ENCODE data around the gene DYSF. TPM values are rescaled to one million over a fixed set of nuclear protein-coding genes. Genes with fewer than 3 reads are reported as not detected.
"Not testable (repeated sequence)": the region's sequence is repeated elsewhere in the genome, so short reads cannot be mapped to it uniquely, and the experiment has no call there.

DYSF gene
- total RNA-seq, 1 donor from 2014 or later: 48.8 TPM

- no peak for DNase-seq (ENCODE audit: low read depth in 2 of 2)
Measured at GRCh38 chr2:71637168-71637567, 183.8 kb downstream of the DYSF start.

GRCh38 chr2:71637736-71638135, 184.4 kb downstream of the DYSF start:
- DNase-seq (ENCODE audit: low read depth in 2 of 2): no peak

DNA sequence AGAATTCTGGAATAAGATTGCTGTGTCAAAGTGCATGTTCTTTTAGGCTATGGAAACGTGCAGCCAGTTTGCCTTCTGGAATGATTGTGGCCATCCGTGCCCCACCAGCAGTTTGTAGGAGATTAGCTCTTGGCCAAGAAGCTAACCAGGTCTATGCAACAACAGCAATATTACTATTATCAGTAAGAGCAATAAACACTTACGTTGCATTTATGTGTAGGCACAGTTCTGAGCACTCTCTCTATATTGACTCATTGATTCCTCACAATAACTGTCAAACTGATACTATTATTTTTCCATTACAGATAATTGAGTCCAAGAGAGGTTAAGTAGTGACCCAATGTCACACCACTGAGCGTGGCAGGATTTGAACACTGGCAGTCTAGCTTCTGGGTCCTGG, 186.4 kb downstream of the DYSF start:
- no peak for DNase-seq (ENCODE audit: low read depth in 2 of 2)

- no peak for DNase-seq (ENCODE audit: low read depth in 2 of 2)
Measured at GRCh38 chr2:71640489-71640888, 187.1 kb downstream of the DYSF start.

GRCh38 chr2:71643674-71644357, 190.5 kb downstream of the DYSF start:
- no peak for DNase-seq (ENCODE audit: low read depth in 2 of 2)

DNA sequence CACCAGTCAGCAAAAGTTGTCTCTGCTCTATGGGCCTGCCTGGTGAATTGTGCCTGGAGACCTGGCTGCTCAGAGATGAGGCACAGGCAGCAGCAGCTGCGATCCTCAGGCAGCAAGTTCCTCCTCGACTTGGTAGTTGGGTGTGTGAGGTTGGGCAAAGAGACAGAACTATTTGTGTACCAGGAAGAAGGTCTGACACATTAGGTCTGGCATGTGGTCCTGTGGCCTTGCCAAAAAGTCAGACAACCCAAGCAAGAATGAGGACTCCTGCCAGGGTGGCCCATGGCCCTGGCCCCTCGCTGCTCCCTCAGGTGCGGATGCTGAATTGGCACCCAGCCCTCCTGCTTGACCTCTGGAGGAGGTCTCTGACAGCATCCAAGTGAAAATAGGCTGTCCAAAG, 192.7 kb downstream of the DYSF start:
- peak; percentile 42 to 57 for DNase-seq (ENCODE audit: low read depth in 2 of 2)

DNA sequence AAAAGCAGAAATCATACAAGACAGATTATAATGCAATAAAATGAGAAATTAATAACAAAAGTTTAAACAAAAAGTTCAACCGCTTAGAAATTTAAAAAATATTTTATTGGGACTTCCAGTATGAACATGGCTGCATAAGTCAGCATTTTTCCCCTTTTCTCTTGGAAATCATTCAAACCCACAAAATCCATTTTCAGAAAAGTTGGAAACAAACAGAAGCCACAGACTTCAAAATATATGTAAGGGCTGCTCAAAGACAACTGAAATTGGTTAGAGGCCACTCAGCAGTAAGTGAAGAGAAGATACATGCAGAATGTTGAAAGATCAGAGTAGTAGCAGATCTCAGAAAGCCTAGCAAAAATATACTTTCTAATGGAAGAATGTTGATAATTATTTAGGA, 194.0 kb downstream of the DYSF start:
- DNase-seq (ENCODE audit: low read depth in 2 of 2): no peak

GRCh38 chr2:71655498-71655897, 202.1 kb downstream of the DYSF start:
- no peak for DNase-seq (ENCODE audit: low read depth in 2 of 2)

DNA sequence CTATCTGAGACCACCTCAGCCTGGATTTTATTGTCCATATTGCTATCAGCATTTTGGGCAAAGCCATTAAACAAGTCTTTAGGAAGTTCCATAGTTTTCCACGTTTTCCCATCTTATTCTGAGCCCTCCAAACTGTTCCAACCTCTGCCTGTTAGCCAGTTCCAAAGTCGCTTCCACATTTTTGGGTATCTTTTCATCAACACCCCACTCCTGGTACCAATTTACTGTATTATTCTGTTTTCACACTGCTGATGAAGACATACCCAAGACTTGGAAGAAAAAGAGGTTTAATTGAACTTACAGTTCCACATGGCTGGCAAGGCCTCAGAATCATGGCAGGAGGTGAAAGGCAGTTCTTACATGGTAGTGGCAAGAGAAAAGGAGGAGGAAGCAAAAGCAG, 204.9 kb downstream of the DYSF start:
- not testable (repeated sequence) for DNase-seq (ENCODE audit: low read depth in 2 of 2)

DNA sequence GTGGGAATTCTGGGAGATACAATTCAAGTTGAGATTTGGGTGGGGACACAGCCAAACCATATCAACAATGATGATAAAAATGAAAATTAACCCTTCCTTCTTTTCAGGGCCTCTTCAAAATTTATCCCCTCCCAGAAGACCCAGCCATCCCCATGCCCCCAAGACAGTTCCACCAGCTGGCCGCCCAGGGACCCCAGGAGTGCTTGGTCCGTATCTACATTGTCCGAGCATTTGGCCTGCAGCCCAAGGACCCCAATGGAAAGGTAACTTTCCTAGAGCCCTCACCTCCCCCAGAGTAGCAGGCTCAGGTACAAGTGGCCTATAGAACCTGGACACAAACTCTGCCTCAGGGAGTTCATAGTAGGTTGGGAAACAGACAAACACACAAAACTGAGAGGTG, 205.4 kb downstream of the DYSF start:
- DNase-seq (ENCODE audit: low read depth in 2 of 2): no peak

GRCh38 chr2:71659868-71660518, 206.6 kb downstream of the DYSF start:
- no peak for DNase-seq (ENCODE audit: low read depth in 2 of 2)

DNA sequence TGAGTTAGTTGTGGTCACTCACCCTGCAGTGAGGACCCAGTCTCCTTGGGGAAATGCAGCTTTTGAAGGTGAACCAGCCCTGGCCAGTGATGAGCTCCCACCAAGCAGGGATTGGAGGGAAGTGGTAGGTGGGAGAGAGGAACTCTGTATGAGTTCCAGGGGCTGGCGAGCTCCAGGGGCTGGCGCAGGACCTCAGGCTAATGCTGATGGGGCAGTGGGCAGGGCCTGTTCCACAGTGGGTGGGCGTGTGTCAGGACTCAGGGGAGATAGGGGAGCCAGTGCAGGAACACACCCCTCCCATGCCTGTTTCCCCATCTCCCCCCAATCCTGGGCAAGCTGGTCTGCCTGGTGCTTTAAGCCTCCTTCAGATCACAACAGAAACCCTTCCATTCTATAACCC, 208.4 kb downstream of the DYSF start:
- DNase-seq (ENCODE audit: low read depth in 2 of 2): no peak

- peak in 1 of 2 donors; percentile 31 for DNase-seq (ENCODE audit: low read depth in 2 of 2)
Measured at GRCh38 chr2:71662665-71663394, 209.5 kb downstream of the DYSF start.

- no peak for DNase-seq (ENCODE audit: low read depth in 2 of 2)
Measured at GRCh38 chr2:71664161-71664560, 210.8 kb downstream of the DYSF start.

- no peak for DNase-seq (ENCODE audit: low read depth in 2 of 2)
Measured at GRCh38 chr2:71665168-71666093, 212.1 kb downstream of the DYSF start.

DNA sequence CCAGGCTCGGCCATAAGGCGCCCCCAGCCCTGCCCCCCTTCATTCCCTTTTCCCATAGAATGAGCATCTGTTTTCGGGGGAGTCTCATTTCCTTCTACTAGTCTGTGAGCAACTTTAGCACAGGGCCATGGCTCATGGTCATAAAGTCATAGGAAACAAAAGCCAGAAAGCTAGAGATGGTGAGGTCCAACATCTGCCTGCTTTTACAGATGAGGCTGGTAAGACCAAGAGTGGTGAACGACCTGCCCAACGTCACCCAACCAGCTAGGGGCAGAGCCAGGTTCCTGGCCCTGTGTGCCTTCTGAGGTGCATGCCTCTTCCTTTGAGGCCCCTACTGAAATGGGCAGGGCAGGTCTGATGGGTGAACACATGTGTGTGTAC, 212.7 kb downstream of the DYSF start:
- DNase-seq (ENCODE audit: low read depth in 2 of 2): peak in 1 of 2 donors; percentile 0

DNA sequence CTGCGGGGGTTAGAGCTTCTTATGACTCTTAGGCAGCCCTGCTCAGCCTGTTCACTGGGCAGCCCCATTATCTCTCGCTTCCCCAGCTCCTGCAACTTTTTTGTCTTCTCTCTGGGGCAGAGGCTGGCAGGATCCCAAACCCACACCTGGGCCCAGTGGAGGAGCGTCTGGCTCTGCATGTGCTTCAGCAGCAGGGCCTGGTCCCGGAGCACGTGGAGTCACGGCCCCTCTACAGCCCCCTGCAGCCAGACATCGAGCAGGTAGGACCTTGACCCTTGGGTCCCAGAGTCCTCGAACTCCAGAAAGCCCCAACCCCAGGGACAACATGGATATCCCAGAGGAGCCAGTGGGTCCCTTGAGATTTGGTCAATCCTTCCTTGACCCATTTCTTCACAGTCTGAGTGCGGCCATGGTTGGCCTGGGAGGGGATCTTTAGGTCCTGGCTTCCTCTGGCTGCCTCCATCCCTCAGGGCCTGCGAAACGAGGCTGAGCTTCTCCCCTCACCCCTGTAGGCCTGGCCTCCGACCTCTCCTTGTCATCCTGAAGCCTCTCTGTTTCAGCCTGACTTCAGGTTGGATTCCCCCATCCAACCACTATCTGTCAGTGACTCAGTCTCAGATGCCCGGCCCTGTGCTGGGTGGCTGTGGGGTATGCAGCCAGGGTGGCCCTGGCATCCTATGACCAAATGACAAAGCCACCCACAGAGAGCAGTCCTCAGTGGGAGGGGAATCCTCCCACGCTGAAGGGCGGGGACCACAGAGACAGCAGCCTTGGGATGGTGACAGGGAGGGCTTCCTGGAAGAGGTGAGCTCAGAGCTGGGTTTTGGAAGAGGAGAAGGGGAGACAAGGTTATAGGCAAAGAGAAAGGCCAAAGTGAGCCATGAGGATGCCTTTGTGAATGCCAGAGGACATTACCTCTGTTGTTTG, 214.2 kb downstream of the DYSF start:
- DNase-seq (ENCODE audit: low read depth in 2 of 2): peak in 1 of 2 donors; percentile 0

DNA sequence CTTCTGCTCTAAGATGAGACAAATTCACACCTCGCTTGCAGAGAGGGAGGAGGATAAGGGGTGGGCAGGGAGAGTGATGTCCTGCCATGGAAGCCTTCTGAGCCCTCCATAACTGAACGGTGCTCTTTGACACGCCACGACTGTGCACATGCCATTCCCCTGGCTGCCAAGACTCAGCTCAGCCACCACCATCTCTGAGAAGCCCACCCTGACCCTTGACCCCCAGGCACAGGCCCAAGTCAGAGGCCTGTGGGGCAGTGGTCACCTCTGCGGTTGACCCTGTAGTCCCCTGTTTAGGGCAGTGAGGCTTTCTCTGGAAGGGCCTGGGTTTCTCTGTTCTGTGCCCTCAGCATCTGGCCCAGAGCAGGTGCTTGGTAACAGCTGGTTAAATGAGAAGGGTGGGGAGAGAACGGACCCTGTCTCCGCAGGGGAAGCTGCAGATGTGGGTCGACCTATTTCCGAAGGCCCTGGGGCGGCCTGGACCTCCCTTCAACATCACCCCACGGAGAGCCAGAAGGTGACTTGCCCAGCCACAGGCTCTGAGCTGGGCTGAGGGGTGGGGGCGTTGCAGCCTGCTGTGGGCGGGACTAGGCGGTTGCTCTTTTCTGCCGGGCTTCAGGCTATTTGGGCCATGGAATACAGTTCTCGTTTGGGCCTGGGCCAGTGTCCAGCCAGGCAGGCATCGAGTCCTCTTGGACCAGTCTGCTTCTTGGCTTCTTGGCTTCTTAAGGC, 215.1 kb downstream of the DYSF start:
- peak in 1 of 2 donors; percentile 0 for DNase-seq (ENCODE audit: low read depth in 2 of 2)

DNA sequence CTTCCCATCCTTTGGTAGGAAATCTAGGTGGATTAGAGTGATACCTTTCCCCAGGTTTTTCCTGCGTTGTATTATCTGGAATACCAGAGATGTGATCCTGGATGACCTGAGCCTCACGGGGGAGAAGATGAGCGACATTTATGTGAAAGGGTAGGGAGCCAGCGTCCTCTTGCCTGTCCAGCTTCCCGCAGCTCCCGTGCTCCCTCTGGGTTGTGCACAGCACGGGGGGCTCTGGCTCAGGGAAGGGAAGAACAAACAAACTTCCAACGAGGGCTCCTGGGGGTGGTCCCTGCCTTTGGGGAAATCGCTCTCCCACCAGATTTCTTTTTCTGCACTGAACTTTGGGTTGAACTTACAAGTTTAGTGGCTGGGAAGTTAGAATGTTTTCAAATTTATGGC, 215.7 kb downstream of the DYSF start:
- peak in 1 of 2 donors; percentile 0 for DNase-seq (ENCODE audit: low read depth in 2 of 2)

All from lung microvascular endothelial cell (primary cell).